GM19239 (cell line): ENCODE data around the gene ABCC6.
A peak's percentile ranks its signal among the peaks of the same experiment; 100 is the strongest.

Experiments used
- DNase-seq: peaks from one replicate; pipeline ENCODE4 v3.0.0; 2011; ENCODE audit warnings: low spot score; ENCODE audit not compliant: insufficient read length
- FAIRE-seq: peaks from 2 replicates; lab custom pipeline; 2011; peaks lifted over from hg19 to GRCh38; lab: Jason Lieb, UNC

ABCC6 gene

DNA sequence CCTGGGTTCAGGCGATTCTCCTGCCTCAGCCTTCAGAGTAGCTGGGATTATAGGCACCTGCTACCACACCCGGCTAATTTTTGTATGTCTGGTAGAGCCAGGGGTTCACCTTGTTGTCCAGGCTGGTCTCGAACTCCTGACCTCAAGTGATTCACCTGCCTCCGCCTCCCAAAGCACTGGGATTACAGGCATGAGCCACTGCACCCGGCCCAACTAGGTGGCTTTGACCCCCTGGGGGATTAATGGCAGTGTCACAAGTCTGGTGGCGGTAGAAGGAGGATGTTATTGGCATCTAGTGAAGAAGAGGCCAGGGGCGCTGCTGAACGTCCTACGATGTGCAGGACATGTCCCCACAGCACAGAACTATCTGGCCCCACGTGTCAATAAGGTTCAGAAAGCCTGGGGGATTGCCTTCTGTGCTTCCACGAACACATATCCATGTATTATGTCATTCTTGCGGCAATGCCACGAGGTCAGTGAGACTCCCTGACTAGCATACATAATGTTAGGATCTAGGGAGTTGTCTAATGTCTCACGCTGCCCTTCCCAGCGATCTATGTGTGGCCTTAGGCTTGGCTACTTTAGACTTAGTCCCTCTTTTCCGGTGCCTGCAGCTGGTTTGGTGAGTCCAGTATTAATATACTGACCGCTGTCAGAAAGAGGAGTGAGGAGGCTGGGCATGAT is 75.8 kb downstream of the ABCC6 start:
- FAIRE-seq (no peak), DNase-seq (no peak)

DNA sequence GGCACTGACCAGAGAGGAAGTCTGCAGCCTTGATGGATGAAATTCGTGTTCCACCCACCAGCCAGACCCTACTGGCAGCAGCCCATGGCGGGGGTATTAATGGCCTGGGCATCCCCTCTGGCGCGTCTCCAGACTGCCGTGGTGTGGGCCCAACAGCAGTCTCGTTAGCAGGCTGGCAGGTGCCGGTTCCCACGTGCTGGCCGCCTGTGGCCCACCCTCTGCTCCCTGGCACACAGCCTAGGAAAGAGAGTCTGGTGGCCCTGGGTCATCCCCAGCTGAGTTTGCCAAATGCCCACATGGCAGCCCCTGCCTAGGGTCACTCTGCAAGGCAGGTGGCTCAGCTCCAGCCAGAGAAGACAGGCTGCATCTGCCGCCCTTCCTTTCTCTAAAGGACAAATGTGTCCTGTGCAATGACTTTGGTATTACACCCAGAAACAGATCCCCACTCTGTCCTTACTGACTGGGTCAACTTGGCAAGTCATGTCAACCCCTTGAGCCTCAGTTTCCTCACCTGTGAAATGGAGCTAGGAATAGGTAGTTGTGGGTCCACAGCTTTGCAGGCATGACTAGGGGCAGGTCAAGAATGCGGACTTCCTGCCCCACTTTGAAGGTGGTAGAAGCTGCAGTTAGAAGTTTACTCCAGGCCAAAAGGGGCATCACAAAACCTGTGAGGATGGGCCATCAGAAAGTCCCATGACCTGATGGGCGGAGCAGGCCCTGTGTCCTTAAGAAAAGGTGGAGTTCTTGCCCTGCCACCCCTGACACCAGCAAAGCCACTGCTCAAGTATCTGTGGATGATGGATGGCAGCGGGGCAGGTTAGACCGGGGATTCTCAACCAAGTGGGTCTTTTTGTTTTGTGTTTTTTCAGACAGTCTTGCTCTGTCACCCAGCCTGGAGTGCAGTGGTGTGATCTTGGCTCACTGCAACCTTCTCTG is 76.6 kb downstream of the ABCC6 start:
- DNase-seq (no peak), FAIRE-seq (no peak)

DNA sequence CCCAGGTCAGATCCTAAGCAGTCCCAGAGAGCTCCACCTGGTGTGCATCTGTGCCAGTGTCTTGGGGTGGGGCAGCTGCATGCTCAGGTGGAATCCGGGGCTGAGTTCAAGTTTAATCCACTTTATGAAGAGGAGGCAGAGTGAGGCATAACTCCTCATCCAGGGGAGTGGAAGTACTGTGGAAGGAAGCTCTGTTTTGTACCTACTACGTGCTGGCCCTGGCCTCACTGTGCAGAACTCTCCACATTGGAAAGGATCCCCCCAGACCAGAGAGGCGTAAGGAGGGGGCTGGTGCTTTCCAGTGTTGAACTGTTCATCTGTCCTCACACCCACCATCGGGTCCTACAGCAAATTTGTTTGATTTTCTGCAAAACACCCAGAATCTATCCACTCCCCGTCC is 78.0 kb downstream of the ABCC6 start:
- FAIRE-seq (no peak), DNase-seq (no peak)

DNA sequence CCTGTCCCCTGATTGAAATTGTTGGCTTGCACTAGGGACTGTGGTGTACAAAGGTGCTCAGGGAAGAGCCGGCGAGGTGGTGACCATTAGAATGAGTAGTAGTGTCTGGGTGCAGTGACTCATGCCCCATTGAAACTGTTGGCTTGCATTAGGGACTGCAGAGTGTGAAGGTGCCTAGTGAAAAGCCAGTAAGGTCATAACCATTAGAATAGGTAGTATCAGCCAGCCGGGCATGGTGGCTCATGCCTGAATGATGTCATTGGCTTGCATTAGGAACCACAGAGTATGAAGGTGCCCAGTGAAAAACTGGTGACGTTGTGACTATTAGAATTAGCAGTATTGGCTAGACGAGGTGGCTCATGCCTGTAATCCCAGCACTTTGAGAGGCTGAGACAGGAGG is 78.9 kb downstream of the ABCC6 start:
- FAIRE-seq, result no peak
- no peak for DNase-seq

DNA sequence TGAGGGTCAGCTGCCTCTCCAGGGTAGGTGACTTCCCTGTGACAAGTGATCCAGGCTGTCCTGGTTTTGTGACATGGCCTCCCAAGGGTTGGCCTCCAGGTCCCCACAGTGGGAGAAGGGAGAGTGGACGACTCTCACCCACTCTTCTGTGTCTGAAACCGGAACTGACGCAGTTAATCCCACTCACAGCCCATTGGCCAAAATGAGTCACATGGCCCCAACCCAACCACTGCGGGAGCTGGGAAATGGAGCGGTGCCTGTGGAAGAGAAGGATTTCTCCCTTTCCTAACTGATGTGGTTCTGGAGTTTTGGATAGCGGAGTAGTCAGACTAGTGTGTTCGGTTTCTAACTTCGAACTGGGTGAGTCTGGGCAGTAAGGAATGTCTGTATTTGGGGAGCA is 79.4 kb downstream of the ABCC6 start:
- DNase-seq, result no peak
- FAIRE-seq, result no peak

DNA sequence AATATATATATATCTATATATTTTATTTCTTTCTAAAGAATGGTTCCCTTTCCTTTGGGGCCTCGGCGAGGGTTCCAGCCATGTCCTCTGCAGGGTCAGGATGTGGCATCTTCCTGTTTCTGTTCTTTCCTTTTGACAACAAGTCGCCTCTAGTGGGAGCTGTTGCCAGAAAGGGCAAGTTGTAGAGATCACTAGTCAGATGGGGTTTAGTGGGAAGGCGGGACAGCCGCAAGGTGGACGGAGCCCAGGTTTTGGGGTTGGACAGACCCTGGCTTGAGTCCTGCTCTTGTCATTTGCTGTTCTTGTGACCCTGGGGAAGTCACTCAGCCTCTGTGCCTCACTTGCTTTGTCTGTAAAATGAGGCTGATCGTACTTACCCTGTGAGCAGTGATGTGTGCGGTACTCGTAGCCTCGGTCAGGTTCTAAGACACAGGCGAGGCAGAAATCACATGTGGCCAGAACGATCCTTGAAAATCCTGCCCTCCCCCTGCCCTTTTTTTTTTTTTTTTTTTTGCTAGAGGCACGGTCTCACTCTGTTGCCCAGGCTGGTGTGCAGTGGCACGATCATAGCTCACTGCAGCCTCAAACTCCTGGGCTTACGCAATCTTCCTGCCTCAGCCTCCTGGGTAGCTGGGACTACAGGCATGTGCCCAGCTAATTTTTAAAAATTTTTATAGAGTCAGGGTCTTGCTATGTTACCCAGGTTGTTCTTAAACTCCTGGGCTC is 80.1 kb downstream of the ABCC6 start:
- no peak for DNase-seq
- no peak for FAIRE-seq

DNA sequence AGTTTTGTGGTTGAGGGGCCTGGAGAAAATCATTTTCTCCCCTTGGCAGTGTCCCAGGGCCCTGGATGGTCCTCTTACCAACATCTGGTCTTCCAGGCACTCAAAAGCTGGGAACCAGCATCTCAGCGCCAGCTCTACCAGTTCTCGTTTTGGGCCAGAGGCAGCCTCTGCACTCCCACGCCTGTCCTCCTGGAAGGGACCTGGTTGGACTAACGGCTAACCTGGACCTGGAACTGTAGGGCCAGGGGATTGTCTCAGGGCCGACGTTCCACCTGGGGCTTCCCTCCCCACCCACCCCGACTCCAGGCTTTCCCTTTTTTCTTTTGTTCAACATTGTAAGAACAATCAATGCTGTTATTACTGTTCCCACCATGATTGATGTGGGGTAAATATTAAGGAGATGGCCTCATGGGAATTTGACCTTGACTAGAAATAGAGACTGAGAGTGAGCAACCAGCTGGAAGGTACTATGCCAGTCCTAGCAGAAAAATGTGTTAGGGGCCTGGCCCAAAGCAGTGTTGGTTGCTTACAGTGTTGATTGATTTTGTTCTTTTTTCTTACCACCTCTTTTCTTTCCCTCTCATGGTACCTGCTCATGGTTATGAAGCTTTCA is 81.4 kb downstream of the ABCC6 start:
- FAIRE-seq (no peak), DNase-seq (no peak)

DNA sequence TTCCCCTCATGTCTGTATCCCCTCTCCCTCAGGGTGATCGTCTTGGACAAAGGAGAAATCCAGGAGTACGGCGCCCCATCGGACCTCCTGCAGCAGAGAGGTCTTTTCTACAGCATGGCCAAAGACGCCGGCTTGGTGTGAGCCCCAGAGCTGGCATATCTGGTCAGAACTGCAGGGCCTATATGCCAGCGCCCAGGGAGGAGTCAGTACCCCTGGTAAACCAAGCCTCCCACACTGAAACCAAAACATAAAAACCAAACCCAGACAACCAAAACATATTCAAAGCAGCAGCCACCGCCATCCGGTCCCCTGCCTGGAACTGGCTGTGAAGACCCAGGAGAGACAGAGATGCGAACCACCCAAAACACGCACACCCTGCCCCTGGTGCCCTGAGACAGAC is 82.2 kb downstream of the ABCC6 start:
- FAIRE-seq (no peak), DNase-seq (no peak)

DNA sequence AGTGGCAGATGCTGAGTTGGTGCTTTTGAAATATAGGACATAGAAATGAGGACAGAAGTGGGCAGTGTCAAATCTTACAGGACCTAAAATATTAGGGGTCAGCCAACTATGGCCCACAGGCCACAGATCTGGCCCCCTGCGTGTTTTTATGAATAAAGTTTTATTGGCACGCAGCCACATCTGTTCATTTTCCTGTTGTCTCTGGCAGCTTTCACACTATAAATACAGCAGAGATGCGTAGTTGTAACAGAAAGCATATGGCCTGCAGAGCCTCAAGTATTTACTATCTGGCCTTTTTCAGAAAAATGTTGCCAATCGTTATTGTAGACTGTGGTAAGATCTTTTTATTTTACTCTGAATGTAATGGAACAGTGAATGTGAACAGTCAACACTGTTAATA is 82.8 kb downstream of the ABCC6 start:
- DNase-seq (no peak), FAIRE-seq (no peak)

DNA sequence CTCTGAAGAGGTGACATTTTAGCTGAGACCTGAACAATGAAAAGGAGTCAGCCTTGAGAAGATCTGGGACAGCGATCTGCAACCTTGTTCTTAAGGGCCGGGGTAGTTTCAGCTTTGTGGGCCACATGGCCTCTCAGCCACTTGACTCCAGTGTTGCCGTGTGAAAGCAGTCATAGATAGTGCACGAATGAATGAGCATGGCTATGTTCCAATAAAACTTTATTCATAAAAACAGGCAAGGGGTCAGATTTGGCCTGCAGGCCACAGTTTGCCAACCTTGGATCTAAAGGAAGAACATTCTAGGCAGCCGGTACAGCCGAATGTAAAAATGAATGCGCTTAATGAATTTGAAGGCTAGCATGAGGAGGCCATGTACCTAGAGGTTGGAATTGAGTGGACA is 83.5 kb downstream of the ABCC6 start:
- no peak for DNase-seq
- no peak for FAIRE-seq

DNA sequence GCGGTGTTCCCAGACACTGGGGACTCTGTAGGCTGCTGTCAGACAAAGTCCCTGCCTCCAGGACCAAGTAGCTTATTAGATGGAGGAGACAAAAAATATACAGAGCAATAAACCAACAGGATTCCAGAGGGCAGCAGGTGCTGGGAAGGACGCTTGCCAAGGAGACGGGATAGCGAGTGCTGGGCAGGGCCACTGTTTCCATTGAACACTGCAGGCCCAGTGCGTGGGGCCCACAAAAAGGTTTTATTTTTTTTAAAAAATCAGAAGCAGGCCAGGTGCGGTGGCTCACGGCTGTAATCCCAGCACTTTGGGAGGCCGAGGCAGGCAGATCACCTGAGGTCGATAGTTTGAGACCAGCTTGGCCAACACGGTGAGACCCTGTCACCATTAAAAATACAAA is 84.2 kb downstream of the ABCC6 start:
- DNase-seq, result no peak
- FAIRE-seq, result no peak

DNA sequence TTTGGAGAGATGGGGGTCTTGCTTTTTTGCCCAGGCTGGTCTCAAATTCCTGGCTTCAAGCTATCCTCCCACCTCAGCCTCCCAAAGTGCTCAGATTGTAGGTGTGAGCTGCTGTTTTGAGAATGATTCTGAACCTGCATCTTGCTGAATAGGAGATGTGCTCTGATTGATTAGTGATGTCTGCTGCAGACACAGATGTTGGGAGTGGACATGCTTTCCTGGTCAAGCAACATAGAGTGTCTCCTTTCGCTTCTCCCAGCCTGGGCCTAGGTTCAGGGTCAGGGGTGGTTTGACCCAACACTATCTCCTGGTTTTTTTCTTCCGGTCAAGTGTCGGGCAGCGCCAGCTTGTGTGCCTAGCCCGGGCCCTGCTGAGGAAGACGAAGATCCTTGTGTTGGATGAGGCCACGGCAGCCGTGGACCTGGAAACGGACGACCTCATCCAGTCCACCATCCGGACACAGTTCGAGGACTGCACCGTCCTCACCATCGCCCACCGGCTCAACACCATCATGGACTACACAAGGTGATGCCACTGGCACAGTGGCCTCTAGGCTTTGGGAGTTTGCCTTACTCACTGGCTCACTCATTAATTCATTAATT is 85.2 kb downstream of the ABCC6 start:
- DNase-seq, result no peak
- FAIRE-seq, result no peak

DNA sequence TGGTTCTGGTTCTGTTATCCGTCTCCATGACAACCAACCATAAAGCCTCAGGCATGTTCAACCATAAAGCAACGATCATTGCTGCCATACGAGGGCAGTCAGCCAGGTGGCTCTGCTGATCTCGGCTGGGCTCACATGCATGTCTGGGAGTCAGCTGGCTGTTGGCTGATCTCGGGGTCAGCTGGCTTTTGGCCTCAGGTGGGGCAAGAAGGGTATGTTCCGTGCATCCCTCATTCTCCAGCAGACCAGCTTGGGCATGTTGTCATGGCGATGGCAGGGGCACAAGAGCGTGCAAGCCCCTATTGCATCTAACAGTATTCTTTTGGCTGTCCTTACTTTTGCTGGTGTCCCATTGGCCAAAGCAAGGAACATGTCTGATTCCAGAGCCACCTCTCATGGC is 86.2 kb downstream of the ABCC6 start:
- DNase-seq (no peak), FAIRE-seq (no peak)

DNA sequence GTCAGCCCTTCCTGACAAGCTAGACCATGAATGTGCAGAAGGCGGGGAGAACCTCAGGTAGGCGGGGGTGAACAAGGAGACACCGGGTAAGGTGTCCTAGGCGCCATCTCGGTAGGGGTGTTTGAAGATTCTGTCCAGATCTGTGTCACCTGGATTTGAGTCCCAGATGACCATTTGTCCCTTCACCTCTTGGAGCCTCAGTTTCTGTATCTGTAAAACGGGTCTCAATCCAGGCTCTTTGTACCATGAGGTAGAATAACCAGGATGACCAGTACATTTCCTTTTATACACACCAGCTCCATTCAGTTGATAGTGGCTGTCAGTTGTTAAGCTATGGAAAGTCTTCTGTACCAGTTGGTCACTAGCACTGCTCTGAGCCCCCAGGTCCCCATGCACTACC is 86.7 kb downstream of the ABCC6 start:
- FAIRE-seq (no peak), DNase-seq (no peak)

DNA sequence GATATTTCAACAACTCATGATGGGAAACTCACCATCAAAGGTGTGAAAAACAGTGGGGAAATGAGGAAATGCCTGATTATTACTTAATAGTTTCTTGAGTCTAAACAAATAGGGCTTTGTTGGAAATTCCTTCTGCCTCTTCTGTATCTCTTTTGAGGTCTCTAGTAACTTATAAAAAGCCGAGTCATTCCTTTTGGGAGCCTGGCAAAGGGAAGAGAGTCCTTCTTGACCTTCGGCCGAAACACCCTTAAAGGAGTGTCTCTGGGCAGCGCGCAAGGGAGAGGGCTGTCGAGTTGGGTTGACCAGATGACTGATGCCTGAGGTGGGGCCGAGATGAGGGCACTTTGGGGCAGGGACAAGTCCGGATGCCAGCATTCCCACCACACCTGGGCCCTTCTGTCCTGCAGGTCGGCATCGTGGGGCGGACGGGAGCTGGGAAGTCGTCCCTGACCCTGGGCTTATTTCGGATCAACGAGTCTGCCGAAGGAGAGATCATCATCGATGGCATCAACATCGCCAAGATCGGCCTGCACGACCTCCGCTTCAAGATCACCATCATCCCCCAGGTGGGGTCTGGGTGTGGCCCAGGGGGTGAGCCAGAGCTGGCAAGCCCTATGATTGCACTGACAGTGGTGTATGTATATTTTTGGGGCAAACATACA is 89.2 kb downstream of the ABCC6 start:
- FAIRE-seq (no peak), DNase-seq (no peak)

DNA sequence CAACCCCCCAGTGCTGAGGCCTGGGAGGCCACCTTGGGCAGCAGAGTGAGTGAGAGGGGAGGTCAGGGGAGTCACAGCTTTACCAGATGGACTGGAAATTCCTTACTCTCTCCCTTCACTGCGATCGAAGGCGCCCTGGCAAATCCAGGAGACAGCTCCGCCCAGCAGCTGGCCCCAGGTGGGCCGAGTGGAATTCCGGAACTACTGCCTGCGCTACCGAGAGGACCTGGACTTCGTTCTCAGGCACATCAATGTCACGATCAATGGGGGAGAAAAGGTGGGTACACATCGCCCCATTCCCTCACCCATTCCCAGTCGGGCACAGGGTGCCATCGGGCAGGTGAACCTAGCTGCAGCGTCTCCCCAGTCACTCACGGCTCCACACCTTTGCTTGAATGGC is 91.6 kb downstream of the ABCC6 start:
- no peak for FAIRE-seq

DNA sequence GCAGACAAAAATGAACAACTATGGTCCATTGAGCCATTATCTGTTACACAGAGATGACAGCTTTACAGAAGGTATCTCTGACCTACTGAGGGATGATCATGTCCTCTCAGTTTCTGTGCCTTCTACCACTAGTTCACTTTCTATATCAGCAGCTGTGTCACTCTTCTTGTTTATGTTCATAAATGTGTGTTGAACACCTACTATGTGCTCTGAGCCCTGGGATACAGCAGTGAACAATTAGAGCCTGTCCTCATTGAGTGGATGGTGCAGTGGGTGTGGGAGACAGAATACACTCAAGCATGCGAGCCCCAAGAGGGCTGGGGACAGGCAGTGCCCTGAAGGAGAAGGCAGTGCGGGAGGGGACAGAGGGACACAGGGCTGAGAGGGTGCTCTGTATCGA is 92.1 kb downstream of the ABCC6 start:
- FAIRE-seq, result no peak
- DNase-seq, result no peak

More for the DNA sequence above, 91.6 kb downstream of the ABCC6 start:
- DNase-seq, result no peak

DNA sequence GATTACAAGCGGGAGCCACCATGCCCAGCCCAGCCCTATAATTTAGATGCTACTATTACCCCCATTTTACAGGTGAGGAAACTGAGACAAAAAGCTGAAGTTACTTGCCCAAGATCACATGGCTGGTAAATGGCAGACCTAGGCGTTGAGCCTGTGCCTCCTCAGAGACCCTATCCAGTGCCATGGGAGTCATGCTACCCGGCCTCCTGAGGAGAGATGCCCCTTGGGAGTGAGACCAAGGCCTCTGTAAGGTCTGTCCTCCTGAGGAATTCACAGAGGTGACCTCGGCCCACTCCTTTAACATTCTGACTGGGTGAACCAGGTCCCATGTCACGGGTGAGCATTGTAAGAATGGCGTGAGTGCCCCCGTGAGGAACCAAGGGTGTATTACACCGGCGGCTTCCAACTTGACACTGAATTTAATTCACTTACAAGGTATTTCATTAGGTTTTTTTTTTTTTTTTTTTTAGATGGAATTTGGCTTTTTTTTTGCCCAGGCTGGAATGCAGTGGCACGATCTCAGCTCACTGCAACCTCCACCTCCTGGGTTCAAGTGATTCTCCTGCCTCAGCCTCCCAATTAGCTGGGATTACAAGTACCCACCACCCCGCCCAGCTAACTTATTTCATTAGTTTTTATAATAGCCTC is 95.7 kb downstream of the ABCC6 start:
- DNase-seq (peak; percentile 80), FAIRE-seq (peak; percentile 88)

DNA sequence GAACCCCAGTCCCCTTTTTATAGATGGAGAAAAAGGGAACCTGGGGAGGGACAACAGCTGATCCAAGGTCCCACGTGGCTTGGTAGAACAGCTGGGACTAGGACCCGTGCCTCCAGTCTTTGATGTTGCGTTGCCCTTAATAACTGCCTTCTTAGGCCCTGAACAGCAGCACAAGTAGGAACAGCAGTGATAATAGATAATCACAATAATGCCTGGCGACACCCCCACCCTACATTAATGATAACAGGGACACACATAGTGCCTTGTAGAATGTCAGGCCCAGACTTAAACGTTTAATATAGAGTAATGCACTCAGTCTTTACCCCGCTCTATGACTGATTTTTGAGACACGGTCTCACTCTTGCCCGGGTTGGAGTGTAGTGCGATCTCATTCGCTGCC is 96.4 kb downstream of the ABCC6 start:
- FAIRE-seq (no peak), DNase-seq (no peak)
